ENCODE measurements around the gene ZBTB26.

The ZBTB26 gene, protein sequence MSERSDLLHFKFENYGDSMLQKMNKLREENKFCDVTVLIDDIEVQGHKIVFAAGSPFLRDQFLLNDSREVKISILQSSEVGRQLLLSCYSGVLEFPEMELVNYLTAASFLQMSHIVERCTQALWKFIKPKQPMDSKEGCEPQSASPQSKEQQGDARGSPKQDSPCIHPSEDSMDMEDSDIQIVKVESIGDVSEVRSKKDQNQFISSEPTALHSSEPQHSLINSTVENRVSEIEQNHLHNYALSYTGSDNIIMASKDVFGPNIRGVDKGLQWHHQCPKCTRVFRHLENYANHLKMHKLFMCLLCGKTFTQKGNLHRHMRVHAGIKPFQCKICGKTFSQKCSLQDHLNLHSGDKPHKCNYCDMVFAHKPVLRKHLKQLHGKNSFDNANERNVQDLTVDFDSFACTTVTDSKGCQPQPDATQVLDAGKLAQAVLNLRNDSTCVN

DNA sequence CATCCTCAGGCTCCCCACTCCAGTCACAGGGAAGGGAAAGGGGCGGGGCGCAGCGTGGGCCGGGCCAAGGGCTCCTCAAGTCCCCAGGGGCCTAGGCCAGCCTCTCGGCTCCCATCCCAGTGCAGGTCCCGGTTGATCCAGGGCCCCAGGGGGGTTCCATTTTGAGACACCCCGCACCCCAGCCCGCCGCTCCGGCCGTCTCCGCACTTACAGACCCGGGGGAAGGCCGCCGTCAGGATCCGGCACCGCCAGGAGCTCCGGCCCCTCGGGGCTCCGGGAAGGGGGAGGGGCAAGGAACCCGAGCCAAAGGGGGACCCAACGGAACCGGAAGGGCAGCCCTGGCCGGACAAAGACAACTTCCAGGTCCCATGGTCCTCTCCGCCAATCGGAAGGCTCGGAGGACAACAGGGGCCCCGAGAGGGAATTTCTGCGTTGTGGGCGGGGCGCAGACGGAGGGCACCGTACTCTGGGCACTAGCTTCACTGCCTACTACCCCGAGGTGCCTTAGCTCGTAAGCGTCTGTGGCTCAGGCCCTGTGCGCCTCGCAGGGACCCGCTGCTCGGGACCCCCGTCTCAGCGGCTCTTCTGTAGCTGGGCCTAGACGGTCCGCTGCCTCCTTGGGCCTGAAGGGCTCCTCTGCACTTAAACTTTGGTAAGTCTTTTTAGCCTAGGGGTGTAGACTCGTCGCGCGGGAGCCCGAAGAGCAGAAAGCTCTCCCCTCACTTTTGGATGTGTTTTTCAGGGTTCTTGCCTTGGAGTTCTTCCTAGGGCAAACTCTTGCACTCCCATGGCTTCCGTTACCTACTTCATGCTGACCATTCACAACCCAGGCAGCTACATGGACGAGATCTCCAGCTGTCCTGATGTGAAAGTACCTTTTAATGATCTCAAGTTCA is at the start of gene ZBTB26:
ZBTB26 (minus strand) TSS at position 287 of the 896 bp plus-strand sequence. CDS start 11,578 bp downstream, outside the sequence.
- DNase-seq: peak; percentile 87

DNA sequence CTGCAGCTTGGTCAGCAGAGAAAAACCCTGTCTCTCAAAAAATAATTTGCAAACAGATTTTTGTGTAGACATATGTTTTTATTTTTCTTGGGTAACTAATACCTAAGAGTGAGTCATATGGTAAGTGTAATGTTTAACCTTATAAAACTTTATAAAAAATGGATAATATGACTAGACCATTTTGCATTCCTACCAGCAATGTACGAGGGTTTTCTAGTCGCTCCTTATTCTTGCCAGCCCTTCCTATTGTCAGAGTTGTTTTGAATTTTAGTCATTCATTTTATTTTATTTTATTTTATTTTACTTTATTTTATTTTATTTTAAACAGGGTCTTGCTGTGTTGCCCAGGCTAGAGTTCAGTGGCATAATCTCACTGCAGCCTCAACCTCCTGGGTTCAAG is 47.3 kb upstream of the ZBTB26 start:
- DNase-seq: no peak

DNA sequence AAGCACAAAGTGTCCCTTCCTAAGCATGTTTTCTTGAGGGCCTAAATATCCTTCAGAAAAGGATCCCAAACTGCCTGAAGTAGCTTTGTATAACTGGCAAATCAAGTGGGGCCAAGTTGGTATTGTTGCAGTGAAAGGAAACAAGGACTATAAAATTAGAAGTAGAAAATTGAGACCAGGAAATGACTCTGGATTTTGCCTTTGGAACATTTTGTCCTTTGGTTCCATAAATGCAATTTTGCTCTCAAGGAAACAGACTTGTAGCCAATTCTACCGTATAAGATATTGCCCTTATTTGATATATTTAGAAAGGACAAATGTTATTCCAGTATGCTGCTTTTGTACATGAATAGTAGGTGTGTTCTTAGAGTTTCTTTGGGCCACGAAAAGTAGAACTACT is 43.9 kb upstream of the ZBTB26 start:
- no peak for DNase-seq

DNA sequence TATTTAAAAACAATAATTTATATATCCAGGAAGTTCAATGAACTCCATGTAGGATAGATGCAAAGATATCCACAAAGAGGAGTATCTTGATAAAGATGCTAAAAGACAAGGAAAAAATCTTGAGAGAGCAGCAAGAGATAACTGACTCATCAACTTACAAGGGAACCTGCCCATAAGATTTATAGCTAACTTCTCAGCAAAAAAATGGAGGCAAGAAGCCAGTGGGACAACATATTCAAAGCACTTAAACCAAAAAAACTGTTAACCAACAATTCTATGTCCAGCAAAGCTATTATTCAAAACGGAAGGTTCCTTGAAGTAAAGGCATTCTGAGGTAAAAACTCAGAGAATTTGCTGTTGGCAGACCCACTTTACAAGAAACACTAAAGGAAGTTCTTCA is 29.8 kb upstream of the ZBTB26 start:
- DNase-seq: no peak

DNA sequence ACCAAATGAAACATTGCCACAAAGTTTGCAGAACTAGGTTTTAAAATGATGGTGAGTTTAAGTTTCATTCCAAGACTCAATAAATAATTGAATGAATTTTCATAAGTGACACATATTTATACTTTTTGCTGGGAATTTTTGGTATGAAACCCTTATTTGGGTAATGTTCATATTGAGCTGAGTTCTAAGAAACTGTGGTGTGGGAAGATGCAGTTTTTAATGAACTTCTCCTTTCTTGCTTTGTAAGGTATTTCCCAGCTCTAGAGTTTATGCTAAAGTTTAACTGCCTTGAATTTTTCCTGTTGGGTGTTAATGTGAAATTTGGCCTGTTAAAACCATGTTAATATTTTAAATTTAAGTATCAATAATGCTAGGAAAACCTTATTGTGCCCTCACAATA is 24.6 kb upstream of the ZBTB26 start:
- DNase-seq: no peak

DNA sequence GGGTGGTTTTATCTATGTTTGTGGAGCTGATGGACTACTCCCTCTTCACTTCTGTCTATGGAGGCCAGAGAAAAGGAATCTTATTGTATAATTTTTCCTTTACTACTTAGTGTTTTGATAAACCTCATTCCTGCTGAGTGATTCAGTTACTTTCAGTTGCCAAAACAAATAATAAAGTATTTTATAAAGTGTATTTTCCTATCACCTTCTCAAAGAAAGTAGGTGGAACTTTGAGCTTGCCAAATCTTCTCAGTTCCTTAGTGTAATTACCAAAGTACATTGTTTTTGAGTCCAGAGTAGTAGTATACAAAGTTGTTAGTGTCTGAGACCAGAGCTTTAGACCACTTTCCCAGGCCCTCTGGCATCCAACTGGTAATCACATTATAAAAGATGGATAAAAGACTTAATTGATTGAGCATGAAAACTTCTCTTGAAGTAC is 23.0 kb upstream of the ZBTB26 start:
- no peak for DNase-seq

DNA sequence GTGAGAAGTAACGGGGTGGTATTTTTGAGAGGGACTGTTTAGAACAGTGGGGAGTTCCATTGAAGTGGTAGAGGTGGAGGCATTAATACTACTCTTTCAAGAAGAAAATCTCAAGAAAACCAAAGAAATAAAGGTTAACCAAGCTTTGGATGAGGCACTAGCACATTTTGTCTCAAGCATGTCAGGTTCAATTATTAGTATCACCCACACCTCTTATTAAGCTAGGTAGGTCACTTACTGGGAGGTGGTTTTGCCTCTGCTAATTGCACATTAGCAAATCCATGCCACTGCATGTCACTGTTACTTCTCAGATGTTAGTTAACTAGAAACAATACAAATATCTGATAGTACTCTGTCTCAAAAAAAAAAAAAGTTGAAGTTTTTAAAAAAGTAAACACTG is 19.7 kb upstream of the ZBTB26 start:
- no peak for DNase-seq

DNA sequence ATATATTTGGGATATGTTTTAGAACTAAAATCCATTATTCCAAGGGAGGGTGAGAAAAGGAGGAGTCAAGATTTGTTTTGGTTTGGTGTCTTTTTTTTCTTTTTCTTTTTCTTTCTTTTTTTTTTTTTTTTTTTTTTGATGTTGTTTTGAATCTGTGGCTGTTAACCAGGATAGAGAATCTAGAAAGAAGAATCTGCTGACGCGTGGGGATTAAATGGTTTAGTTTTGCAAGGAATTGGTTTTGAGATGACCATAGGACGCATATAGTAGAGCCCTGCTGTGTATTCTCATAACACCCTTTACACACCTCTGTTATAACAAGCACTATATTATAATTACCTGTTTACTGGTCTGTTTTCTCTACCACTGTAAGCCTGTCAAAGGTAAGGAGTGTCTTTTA is 19.0 kb upstream of the ZBTB26 start:
- no peak for DNase-seq

DNA sequence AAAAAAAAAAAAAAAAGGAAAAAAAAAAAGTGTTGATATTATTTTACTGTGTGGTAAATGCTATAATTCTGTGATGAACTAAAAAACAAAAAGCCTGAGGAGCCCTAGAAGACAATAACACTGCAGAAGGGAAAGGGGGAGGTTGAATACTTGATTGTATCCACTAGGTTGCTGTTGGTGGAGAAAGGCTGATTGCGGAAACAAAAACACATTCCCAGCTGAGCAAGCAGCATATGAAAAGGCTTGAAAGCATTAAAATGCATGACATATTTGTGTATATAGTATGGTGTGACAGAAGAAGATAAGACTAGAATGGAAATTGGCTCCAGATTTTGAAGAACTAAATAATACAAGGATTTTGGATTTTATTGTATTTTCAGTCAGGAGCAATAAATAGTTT is 18.4 kb upstream of the ZBTB26 start:
- DNase-seq: no peak

DNA sequence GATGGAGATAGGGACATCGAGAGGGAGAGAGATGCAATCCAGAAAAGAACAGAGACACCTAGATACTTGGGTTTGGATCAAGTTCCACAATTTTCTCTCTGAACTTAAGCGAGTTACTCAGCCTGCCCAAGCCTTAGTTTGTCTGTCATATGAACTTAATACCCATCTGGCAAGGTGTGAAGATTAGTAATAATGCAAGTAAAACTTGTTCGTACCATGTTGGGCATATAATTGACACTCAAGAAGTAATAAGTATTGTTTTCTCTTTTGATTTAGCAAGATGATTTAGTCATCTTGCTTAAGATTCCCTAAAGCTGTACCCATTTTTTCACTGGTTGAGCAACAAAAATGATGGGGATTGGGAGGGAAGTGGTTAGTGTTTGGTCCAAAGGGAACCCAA is 17.0 kb upstream of the ZBTB26 start:
- no peak for DNase-seq

DNA sequence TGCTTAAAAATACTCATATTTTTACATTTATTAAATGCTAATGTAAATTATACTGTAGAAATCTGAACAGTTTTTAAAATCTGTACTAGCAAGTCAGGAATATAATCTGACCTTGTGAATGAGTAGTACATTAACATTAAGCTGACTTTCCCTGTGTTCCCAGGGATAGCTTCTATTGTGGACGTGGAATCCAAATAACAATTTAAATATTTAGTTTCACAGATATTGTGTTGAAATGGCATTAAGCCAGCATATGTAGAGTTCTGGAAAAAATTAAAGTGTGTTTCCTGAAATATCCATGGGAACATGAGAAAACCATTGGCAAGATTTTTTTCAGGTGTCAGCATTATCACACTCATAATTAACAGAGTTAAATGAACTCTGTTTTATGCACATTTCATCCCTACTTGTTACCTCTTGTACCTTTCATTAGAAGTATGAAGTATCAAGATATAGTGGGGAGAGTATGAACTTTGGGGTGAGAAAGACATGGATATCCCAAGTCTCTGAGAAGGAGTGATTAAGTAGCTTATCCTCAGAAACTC is 15.2 kb upstream of the ZBTB26 start:
- DNase-seq: no peak

DNA sequence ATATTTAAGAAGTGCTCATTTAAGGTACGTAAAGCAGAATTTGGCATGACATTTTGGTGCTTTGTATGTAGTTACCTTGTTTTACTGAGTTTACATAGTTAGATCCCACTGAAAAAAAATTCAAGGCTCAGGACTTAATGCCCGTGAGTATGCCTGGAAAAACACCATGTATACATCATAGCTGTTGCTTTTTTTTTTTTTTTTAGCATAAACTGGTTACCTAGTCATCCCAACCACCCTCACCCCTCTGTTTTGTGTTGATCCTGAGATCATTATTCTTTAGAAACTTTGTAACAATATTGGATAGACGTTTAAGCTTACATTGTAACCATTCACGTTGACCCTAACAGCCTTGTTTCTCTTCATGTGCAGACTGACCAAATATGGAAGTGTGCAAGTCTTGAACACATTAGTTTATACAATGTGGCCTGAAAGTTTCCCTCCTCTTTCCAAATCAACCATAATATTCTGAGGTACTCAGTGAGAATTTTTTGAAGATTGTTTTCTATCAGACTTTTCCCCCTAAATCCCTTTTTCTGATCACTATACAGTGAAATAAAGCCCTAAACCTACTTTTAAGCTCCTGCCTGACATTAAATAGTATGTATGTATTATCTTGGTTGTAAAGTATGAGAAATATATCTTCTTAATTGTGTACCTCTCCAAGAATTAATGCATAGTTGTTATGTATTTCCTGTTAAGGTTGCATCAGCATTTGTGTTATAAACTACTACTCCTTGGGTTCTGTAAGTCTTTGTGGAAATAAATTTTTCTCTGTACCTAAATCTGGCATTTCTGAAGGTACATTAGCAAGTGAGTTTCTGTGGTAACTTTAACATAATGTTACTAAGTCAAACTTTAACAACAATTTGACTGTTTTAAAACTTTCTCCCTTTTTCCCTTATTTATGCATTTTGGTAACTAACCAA is 13.9 kb upstream of the ZBTB26 start:
- no peak for DNase-seq

DNA sequence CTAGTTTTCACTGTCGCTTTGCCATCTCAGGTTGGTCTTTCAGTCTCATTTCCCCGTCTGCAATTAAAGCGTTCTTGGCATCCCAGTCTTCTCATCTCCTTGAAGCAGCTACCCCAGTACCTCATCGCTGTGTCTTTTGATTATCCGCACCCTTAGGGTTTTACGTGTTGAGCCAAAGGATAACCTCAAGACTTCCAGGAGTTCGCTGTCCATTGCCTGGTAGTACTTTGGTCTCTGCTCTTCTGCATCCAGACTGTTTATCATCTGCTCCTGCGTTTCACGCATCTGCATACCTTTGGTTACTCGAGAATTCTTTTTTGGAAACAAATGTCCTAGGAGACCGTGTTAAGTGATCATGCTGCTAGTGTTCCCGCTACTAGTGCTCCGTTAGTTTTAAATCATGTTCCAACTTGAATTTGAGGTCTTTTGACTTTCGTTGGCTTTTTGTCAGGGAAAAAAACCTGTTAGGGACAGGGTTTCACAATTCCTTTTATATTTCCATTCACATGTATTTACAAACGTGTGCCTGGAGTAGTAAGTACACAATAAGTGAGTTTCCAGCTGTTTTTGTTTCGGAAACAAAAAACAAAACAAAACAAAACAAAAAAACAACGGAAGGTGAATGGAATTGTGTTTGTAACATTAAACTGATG is 10.4 kb upstream of the ZBTB26 start:
- DNase-seq: no peak

DNA sequence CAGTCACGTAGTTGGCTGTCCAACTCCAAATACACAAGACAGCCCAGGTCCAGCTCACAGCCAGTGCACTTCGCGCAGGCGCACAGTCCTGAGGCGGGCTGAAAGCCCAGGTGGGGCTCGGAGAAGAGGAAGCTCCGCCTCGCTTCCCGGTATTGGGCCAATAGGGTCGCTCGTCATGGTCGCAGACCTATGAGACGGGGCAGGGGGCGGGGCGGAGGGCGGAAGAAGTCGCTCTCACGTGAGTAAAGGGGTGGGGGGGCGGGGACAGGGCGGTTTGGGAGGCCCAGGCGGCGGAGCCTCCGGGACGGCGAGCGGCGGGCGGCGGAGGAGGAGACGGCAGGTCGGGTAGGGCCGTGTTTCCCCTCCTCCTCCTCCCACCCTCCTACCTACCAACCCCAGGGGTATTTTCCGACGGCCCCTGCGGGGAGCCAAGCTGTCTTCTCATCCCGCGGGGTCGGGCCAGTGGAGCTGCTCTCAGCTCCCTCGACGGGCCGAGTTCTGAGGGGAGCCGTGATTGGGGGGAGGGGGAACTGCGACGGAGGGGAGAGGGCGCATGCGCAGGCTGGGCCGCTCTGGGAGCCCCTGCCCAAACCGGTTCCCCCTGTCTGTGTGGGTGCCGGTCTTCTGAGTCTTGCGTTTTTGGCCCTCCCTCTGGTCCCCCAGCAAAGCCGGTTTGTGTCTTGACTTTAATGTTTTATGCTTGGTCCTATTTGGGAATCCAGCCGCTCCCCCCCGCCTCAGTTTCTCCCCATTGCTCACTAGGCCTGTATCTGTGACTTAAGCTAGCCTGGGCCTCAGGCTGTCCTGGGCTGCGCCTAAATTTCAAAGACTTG is 9.7 kb upstream of the ZBTB26 start, which contains the start of gene RABGAP1:
RABGAP1 (plus strand) TSS at position 272 of the 833 bp plus-strand sequence. CDS start 16,040 bp downstream, outside the sequence.
- DNase-seq: peak; percentile 99

DNA sequence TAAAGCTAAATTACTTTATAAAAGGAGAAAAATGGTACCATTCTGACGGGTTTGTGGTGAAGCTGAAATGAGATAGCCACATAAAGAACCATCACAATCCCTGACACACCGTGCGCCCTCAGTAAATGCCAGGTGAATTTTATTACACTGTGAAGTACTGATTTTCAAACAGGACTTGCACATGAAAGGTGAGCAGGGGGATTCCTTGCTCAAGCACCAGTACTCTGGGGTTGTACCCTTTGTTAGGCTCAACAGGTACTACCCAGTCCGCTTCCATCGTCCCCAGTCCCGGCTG is 9.1 kb upstream of the ZBTB26 start:
- DNase-seq: no peak

DNA sequence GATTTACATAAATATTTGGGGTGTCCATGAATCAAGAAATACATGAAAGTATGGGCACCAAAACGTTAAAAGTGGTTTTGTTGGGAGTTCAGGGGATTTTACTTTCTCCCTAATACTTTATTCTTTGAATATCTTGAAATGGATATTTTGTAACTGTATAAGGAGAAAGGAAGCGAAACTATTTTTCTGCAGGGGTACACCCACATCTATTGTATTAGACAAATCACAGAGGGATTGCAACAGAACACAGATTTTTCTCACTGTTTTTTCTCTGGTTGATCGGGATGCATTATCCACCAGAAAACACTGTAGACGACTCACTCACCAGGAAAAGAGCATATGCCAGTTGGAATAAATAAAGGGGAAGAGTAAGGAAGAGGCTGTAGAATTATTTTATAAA is 8.3 kb upstream of the ZBTB26 start:
- DNase-seq: no peak

DNA sequence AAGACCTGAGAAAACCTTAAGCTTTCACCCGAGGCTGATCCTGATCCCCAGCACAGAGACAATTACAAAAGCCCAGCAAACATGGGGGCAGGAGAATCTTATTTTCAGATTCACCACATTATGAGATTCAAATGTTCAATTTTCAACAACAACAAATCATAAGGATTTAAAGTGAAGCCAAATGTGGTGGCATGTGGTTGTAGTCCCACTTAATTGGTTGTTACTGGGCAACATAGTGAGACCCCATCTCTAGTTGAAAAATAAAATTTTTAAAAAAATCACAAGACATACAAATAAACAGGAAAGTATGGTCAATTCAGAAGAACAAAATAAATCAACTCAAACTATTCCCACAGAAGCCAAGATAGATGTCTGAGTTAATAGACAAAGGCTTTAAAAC is 5.6 kb upstream of the ZBTB26 start:
- DNase-seq: no peak

DNA sequence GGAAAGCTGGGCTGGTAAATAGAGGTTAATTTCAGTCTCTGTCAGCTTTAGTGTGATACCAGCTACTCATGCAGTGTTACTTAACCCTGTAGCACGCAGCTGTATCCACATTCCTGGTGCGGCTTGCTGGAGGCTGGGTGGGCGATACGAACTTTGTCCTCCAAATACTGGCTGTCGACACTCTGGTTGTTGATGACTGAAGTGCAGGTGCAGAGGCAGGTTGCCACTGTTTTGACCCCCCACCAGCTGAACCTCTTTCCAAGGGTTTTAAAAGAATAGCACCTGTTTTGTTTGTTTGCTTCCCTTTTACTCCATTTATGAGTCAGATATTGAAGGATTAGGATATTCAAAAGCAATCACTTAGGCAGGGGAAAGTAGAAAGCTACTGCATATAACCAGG is 5.2 kb upstream of the ZBTB26 start:
- DNase-seq: no peak

DNA sequence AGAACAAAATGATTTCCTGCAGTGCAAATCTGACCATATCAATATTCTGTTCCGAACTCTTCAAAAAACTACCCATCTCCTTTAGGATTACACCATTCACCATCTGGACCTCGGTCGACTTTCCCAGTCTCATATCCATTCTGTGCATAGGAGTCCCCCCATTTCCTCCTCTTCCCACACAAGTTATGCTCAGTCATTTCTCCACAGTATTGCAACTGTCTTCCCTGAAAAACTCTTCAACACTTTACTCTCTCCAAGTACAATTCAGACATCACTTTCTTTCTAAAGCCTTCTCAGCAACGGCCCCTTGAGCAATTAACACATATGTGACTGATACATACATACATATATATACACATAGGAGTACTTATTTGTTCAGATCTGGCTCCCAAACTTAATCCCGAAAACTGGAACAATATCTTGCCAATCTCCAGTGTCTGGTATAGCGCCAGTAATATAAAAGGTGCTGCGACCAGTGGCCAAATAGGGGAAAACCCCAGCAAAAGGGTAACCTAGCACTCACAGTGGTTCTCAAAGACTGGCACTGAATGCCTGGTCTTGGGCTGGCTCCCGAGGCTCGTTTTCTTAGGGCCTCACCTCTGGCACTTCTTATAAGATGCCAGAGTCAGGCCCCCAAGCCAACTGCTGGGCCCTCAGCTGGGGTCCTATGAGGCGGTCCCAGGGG is 629 bp downstream of the ZBTB26 start:
- no peak for DNase-seq

DNA sequence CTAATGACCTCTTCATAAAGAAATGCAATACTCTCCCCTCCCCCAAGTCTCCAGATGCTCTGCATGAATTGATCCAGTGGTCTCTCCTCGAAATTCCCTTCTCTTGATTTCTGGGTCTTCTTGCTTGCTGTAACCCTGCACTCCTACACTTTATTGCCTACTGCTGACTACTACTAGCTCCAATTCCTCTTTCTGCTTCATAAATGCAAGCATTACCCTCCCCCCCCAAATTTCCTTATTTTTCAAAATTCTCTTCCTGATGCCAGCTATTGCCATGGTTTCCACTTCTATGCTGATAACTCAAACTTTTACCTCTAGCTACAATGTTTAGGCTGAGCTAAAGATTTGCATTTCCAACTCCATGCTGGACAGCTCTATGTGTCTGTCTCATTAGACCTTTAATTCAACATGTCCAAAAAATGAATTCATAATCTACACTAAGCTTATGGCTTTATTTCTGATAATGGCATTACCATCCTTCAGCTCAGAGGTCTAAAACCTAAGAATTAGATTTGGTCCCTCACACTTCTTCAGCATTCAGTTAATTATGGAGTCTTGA is 1.4 kb downstream of the ZBTB26 start:
- DNase-seq: no peak

Measured in stimulated activated CD4-positive, alpha-beta T cell treated with anti-CD3 and anti-CD28 coated beads, Interleukin-12 subunit alpha, Interleukin-12 subunit beta, amount 100 ng/mL, for 4 hours (primary cell).